22Rv1 (cell line): ENCODE results near the gene TRPV5.

ENCODE experiments used
- H3K27ac ChIP-seq: fragments of 450-650 bp; 2 replicates; pipeline ENCODE4 v1.5.1; 2017
- ZFX ChIP-seq: fragments of 450-650 bp; IDR thresholded peaks from 2 replicates; pipeline ENCODE4 v1.6.1; 2017; ENCODE audit warnings: antibody characterized with exemption, borderline replicate concordance
- TF ChIP-seq, protein P1 (sequence below): fragments of 450-650 bp; IDR thresholded peaks from 2 replicates; pipeline ENCODE4 v1.5.1; 2017; ENCODE audit warnings: mild to moderate bottlenecking

The TRPV5 gene

DNA sequence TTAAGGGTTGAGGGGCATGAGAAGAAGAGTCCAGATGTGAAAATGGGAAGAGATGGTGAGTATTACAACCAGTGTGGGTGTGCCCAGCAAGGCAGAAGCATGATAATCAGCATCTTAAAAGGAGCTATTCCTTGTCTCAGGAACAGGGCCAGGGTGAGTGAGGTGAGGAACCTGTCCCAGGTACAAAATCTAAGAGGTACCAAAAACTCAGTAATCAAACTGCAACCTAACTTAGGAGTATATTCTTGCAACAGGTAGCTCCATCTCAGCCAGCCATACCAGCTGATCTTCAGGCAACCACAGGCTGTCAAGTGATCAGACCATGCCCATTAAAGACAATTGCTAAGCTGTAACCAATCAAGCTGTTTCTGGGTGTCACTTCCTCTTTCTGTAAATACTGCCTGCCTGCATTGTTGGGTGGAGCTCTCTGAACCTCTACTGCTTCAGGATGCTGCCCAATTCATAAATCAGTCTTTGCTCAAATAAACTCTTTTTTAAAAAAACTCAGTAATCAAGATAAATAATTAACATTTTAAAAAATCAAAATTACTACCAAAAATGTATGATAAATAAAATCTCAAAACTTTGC is 21.2 kb upstream of the TRPV5 start:
- no peak overlapping the region for H3K27ac ChIP-seq
- TF ChIP-seq, protein P1, sequence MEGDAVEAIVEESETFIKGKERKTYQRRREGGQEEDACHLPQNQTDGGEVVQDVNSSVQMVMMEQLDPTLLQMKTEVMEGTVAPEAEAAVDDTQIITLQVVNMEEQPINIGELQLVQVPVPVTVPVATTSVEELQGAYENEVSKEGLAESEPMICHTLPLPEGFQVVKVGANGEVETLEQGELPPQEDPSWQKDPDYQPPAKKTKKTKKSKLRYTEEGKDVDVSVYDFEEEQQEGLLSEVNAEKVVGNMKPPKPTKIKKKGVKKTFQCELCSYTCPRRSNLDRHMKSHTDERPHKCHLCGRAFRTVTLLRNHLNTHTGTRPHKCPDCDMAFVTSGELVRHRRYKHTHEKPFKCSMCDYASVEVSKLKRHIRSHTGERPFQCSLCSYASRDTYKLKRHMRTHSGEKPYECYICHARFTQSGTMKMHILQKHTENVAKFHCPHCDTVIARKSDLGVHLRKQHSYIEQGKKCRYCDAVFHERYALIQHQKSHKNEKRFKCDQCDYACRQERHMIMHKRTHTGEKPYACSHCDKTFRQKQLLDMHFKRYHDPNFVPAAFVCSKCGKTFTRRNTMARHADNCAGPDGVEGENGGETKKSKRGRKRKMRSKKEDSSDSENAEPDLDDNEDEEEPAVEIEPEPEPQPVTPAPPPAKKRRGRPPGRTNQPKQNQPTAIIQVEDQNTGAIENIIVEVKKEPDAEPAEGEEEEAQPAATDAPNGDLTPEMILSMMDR: no peak
- TF ChIP-seq ZFX: no peak

DNA sequence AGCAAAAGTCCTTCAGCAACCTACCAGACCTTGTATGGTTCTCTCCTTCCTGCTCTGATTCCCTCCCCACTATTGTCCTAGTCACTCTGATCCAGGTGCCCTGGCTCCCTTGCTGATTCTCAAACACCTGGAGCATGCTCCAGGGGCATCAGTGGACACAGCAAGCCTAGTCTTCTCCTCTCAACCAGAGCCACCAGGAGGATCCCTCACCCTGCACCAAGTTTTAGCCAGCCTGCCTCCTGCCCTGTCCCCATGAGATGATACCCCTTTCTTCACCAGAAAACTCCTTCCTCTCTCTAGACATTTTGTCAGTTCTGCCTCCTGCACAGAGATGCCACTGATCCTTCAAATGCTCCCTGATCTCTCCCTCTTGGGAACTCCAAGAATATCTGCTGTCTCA is 16.7 kb upstream of the TRPV5 start:
- no peak overlapping the region for H3K27ac ChIP-seq
- TF ChIP-seq ZFX: no peak
- TF ChIP-seq, protein P1: no peak

DNA sequence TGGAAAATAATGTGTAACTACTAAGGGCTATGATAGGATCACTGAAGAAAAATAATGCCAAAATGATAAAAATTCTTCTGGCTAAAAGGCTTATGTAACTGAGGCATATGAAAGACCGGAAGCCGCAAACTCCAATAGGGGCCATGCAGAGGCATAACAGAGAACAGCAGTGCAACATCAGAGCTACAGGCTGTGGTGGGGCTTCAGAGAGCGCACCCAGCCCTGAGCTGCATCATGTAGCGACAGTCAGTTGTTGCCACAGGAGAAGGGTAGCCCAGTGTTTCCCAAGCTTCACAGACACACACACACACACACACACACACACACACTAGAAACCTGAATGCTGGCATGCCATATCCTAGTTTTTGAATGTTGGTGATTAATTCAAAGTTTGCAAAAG is 15.1 kb upstream of the TRPV5 start:
- no peak overlapping the region for H3K27ac ChIP-seq
- TF ChIP-seq, protein P1: no peak
- no peak for TF ChIP-seq ZFX

DNA sequence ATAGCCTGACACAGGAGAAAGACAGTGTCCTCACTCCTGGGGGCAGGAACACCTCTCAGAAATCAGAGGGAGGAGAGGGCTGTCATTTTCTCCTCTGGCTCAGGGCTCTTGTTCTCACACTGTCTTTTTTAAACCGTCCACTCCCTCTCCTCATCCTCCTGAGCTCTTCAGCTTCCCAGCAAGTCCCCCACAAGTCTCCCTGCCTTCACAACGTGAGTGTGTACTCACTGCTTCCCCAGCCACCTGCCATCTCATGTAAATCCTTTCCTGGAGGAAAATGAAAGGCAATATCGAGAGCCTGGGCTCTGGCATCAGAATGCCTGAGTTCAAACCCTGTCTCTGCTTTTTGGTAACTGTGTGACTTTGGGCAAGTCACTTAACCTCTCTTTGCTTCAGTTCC is 11.5 kb upstream of the TRPV5 start:
- no peak for TF ChIP-seq ZFX
- TF ChIP-seq, protein P1: no peak
- no peak overlapping the region for H3K27ac ChIP-seq

DNA sequence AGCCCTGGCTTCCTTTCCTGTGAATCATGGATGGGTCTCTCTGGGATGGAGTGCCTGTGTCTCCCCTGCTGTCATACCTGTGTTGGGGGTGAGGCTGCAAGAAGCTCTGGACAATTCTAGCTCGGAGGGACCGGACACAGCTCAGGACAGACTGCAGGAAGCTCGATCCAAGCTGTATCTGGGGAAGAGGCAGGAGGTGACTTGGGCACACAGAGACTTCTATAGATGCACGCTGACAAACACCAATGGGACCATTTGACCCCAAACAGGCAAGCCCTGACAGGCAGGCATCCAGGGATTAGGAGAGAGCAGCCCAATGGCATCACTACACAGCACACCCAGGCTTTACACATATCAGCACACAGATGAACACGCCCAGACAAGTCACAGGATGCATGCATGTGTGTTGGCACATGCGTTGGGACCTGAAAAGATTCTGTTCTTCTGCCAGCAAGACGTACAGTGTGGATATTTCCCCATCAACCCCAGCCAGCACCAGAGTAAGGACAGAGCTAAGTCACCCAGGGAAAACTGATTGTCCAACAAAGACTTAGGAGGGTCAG is 10.2 kb upstream of the TRPV5 start:
- TF ChIP-seq ZFX: no peak
- TF ChIP-seq, protein P1: no peak
- H3K27ac ChIP-seq: no peak overlapping the region

DNA sequence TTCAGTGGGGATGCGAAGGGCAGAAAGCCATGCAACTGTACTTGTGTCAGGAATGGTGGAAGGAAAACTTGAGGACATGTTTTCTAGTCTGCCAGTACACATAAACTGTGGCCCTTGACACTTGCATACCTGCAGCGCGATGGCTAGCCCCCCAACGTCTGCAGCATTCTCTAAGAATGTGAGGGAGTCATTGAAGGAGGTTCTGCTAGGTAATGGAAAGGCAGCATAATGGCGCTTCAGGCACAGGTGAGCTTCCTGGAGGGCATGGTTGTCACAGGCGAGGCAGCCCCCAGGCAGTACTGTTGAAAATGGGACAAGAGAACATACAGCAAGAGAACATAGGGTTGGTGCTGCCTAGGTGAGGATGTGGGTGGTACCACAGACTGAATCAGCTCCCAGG is 9.2 kb upstream of the TRPV5 start:
- no peak overlapping the region for H3K27ac ChIP-seq
- no peak for TF ChIP-seq ZFX
- TF ChIP-seq, protein P1: no peak

DNA sequence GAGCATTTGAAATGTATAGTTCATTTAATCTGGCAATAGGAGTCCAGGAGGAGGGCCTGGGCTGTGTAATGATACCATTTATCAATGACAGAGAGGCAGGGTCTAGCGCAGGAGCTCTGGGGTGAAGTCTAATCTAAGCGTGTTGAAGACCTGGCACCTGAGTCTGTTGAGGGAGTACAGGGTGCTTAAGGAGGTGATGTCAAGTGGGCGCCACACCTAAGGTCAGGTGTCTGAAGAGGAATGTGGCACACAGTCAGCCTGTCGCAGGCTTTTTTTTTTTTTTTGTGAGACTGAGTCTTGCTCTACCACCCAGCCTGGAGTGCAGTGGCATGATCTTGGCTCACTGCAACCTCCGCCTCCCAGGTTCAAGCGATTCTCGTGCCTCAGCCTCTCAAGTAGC is 8.0 kb upstream of the TRPV5 start:
- TF ChIP-seq, protein P1: no peak
- TF ChIP-seq ZFX: no peak
- H3K27ac ChIP-seq: no peak overlapping the region
